ENCODE data around the gene SSUH2. TPM values are rescaled to one million over a fixed set of nuclear protein-coding genes. Genes with fewer than 3 reads are reported as not detected.
"Not testable (repeated sequence)": the region's sequence is repeated elsewhere in the genome, so short reads cannot be mapped to it uniquely, and the experiment has no call there.

Gene SSUH2
- total and polyA plus RNA-seq, 12 donors, result 0.78 to 6.1 (median 1.7) TPM

- Histone ChIP-seq H3K27ac (no peak overlapping the region), H3K27me3 (no peaks in the 10 kb centered on the region), H3K9me3 (peaks cover 0 to 13% (median 0%) of the 10 kb centered on the region in 11 donors), H3K4me1 (peaks cover 0 to 20% (median 8%) of the 10 kb centered on the region in 9 donors), H3K36me3 (peaks cover 0 to 6% (median 0%) of the 10 kb centered on the region in 9 donors), H3K4me3 (no peak overlapping the region)
- ATAC-seq, result no peak
- no peak for DNase-seq
- 93 to 96% methylated on average over 3 of the region's 3 CpGs for WGBS, 2 donors
- intact Hi-C loops (cut with DNase I), result loop anchor here in 1 of 10 donors (5.0 kb wide), 1 partner anchor 1369 kb away; no protein-coding TSS in a partner anchor
- TF ChIP-seq CTCF (IDR thresholded peaks at IDR 0.05), result no peak
Measured at GRCh38 chr3:8581373-8581772, 63.2 kb downstream of the SSUH2 start.

- peaks cover 0 to 20% (median 8%) of the 10 kb centered on the region in 9 donors for H3K4me1 ChIP-seq
- H3K9me3 ChIP-seq, result peaks cover 0 to 13% (median 0%) of the 10 kb centered on the region in 11 donors
- H3K4me3 ChIP-seq, ATAC-seq, H3K27ac ChIP-seq, DNase-seq, H3K27me3 ChIP-seq: not testable (repeated sequence)
- H3K36me3 ChIP-seq, result peaks cover 0 to 12% (median 0%) of the 10 kb centered on the region in 9 donors
- intact Hi-C loops (cut with DNase I), result loop anchor here in 1 of 10 donors (5.0 kb wide), 1 partner anchor 1368 kb away; no protein-coding TSS in a partner anchor
- 68 to 77% methylated on average over 5 of the region's 5 CpGs for WGBS, 2 donors
Measured at GRCh38 chr3:8580434-8580833, 64.2 kb downstream of the SSUH2 start.

GRCh38 chr3:8579943-8580342 lies 64.7 kb downstream of the SSUH2 start:
- ATAC-seq (no peak), DNase-seq (no peak)
- peaks cover 0 to 13% (median 0%) of the 10 kb centered on the region in 11 donors for H3K9me3 ChIP-seq
- 80 to 82% methylated on average over 5 of the region's 5 CpGs for WGBS, 2 donors
- TF ChIP-seq CTCF (IDR thresholded peaks at IDR 0.05), result no peak
- no peak overlapping the region for H3K27ac ChIP-seq
- H3K27me3 ChIP-seq, result no peaks in the 10 kb centered on the region
- H3K4me1 ChIP-seq, result peaks cover 0 to 25% (median 10%) of the 10 kb centered on the region in 9 donors
- H3K36me3 ChIP-seq, result peaks cover 0 to 17% (median 0%) of the 10 kb centered on the region in 9 donors
- intact Hi-C loops (cut with DNase I), result loop anchor here in 1 of 10 donors (5.0 kb wide), 1 partner anchor 1368 kb away; no protein-coding TSS in a partner anchor
- H3K4me3 ChIP-seq, result no peak overlapping the region

- WGBS, 2 donors, result 41 to 49% methylated on average over 5 of the region's 5 CpGs
- H3K4me1 ChIP-seq, result peaks cover 0 to 33% (median 18%) of the 10 kb centered on the region in 9 donors
Measured at GRCh38 chr3:8579096-8579495, 65.5 kb downstream of the SSUH2 start.

More at GRCh38 chr3:8579096-8579495, 65.5 kb downstream of the SSUH2 start:
- Histone ChIP-seq H3K27ac (peak overlapping the region in 3 of 10 donors; percentile 7 to 56 (median 10)), H3K9me3 (peaks cover 0 to 13% (median 0%) of the 10 kb centered on the region in 11 donors), H3K36me3 (peaks cover 0 to 24% (median 0%) of the 10 kb centered on the region in 9 donors), H3K4me3 (no peak overlapping the region), H3K27me3 (no peaks in the 10 kb centered on the region)
- TF ChIP-seq CTCF (IDR thresholded peaks at IDR 0.05), result no peak
- intact Hi-C loops (cut with DNase I), result no loop called here
- ATAC-seq (peak in 5 of 8 donors; percentile 22 to 76 (median 53)), DNase-seq (no peak)

Measured in heart right ventricle (tissue), 16 donors.